ENCODE data around the gene CABP4.

DNA sequence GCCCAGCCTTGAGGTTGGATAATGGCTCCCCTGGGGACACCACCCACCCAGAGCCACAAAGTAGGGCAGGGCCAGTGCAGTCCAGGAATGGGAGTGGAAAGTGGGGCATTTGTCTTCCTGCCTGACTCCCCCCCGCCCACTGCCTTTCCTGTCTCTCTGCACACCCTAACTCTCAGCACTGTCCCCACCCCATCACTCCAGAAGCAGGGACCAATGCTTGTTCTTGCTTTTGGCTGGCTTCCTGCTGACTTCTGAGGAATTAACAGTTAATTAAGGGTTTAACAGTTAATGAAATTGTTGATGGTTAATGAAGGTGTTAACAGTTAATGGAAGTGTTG, 45.3 kb downstream of the CABP4 start:
- no peak for TF ChIP-seq CTCF (IDR thresholded peaks at IDR 0.05)
- no peak for TF ChIP-seq POLR2A (IDR thresholded peaks at IDR 0.05)
- no peak for TF ChIP-seq POLR2AphosphoS5 (IDR thresholded peaks at IDR 0.05; ENCODE audit: insufficient read depth in 1 of 2, low read depth in 1 of 2)
